OCI-LY7 (cell line): ENCODE results near the gene C16orf96. TPM values are rescaled to one million over a fixed set of nuclear protein-coding genes. Genes with fewer than 3 reads are reported as not detected.

Experiments used
- BruUV-seq: library from RNA; stranded (reverse); fragments of 400-500 nt; replicated peaks from 2 replicates; lab custom pipeline; 2021; lab: Mats Ljungman, UMichigan
- CTCF ChIA-PET: fragments of 300-600 bp; sonication (Branson Sonifier 250); formaldehyde crosslinking; loops from one replicate; lab custom pipeline; 2022; ENCODE audit warnings: antibody characterized with exemption; ENCODE audit not compliant: unreplicated experiment; lab: Charles Lee
- POLR2A ChIA-PET: fragments of 300-600 bp; sonication (Branson Sonifier 250); formaldehyde crosslinking; loops from one replicate; lab custom pipeline; 2022; ENCODE audit warnings: antibody characterized with exemption; lab: Charles Lee
- DNase-seq: peaks from one replicate; pipeline ENCODE4 v3.0.0-alpha.2; 2015; ENCODE audit warnings: low spot score
- H2AFZ ChIP-seq: fragments of 200-600 bp; sonication (generic), shearing (Covaris generic); 2 replicates; pipeline ENCODE4 v1.6.1; 2014; ENCODE audit warnings: mild to moderate bottlenecking, antibody characterized with exemption, low read length, moderate library complexity
- H3K27ac ChIP-seq: fragments of 200-600 bp; sonication (generic); 2 replicates; pipeline ENCODE4 v1.5.1; 2014; ENCODE audit warnings: mixed run types, low read depth, mild to moderate bottlenecking, moderate library complexity, low read length, inconsistent platforms; ENCODE audit not compliant: poor library complexity, severe bottlenecking
- H3K36me3 ChIP-seq: fragments of 200-600 bp; sonication (generic); 2 replicates; pipeline ENCODE4 v1.6.1; 2014; ENCODE audit warnings: mild to moderate bottlenecking, antibody characterized with exemption, low read length, moderate library complexity, mixed read lengths; ENCODE audit not compliant: insufficient read depth
- H3K4me1 ChIP-seq: fragments of 200-600 bp; sonication (generic); 2 replicates; pipeline ENCODE4 v1.5.1; 2014; ENCODE audit warnings: mild to moderate bottlenecking, low read length; ENCODE audit not compliant: insufficient read depth, poor library complexity, severe bottlenecking
- H3K4me2 ChIP-seq: fragments of 200-600 bp; sonication (generic); 2 replicates; pipeline ENCODE4 v1.6.1; 2014; ENCODE audit warnings: mild to moderate bottlenecking, low read length
- H3K4me3 ChIP-seq: fragments of 200-600 bp; sonication (generic); 2 replicates; pipeline ENCODE4 v1.5.1; 2014; ENCODE audit warnings: mild to moderate bottlenecking, low read depth, low read length; ENCODE audit not compliant: poor library complexity, severe bottlenecking
- H3K79me2 ChIP-seq: fragments of 200-600 bp; sonication (generic); 2 replicates; pipeline ENCODE4 v1.6.1; 2016; ENCODE audit warnings: low read depth, mild to moderate bottlenecking, low read length, moderate library complexity, mixed read lengths; ENCODE audit not compliant: insufficient read depth
- H3K9me2 ChIP-seq: fragments of 200-600 bp; sonication (generic); 2 replicates; pipeline ENCODE4 v1.6.1; 2016; ENCODE audit warnings: mild to moderate bottlenecking, low read length, mixed read lengths; ENCODE audit not compliant: insufficient read depth
- H3K9me3 ChIP-seq: fragments of 200-600 bp; sonication (generic); 2 replicates; pipeline ENCODE4 v1.6.1; 2014; ENCODE audit warnings: mild to moderate bottlenecking, mixed run types, low read length, mixed read lengths
- H4K20me1 ChIP-seq: fragments of 200-600 bp; sonication (generic); 2 replicates; pipeline ENCODE4 v1.6.1; 2014; ENCODE audit warnings: mild to moderate bottlenecking, antibody characterized with exemption, low read length, moderate library complexity, mixed read lengths; ENCODE audit not compliant: insufficient read depth
- CTCF ChIP-seq: fragments of 200-600 bp; sonication (generic); conservative IDR thresholded peaks from 2 replicates; pipeline ENCODE4 v1.5.1; 2014; ENCODE audit warnings: mild to moderate bottlenecking, antibody characterized with exemption, low read length, moderate library complexity, mixed read lengths
- EZH2phosphoT487 ChIP-seq: fragments of 200-600 bp; sonication (generic); IDR thresholded peaks from 2 replicates; pipeline ENCODE4 v1.6.1; 2018; ENCODE audit warnings: low read depth, borderline replicate concordance, mild to moderate bottlenecking, mixed run types, antibody characterized with exemption, low read length, moderate library complexity, mixed read lengths
- intact Hi-C: fragments of 100-400 bp; cut with micrococcal nuclease; formaldehyde crosslinking; loops from one replicate; pipeline ENCODE4 v1.10.0; 2022; ENCODE audit not compliant: unreplicated experiment
- total RNA-seq, 2 experiments: library from RNA; depleted of rRNA in 1 of 2; stranded (reverse); fragments of >200 nt in 1 of 2; shearing (Covaris generic) in 1 of 2; gene quantifications; 2 replicates each; pipeline ENCODE4 v1.2.3, GENCODE V29; 2014 to 2022

C16orf96 gene
- total RNA-seq, 2 experiments from 2014 or later: 0.13 to 0.27 TPM

DNA sequence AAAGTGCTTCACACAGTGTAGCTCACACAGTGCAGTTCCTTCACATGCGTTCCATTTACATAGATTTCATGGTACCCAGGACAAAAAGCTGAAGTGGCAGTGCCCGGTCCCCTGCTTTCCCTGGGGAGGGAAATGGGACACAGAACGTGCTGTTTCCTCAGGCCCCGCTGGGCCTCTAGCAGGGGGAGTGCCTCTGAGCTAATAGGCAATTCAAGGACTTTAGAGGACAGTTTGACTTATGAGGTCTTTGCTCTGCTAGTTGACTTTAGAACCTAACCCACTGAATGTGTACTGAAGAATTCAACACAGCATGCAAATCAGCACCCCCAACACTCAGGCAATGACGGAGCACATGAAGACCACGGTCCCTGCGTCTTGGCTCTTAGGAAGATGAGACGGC, 24.3 kb upstream of the C16orf96 start:
- Histone ChIP-seq H3K79me2 (peaks cover 5% of the 10 kb centered on the region; the same call in 1 of the 2 replicates), H3K9me3 (no peaks in the 10 kb centered on the region), H4K20me1 (no peaks in the 10 kb centered on the region), H3K27ac (no peak overlapping the region), H3K4me3 (no peak overlapping the region), H3K4me1 (peaks cover 39% of the 10 kb centered on the region), H3K9me2 (no peaks in the 10 kb centered on the region), H3K4me2 (no peak overlapping the region), H2AFZ (no peak overlapping the region), H3K36me3 (no peaks in the 10 kb centered on the region; the same call in 1 of the 2 replicates)
- no peak for TF ChIP-seq EZH2phosphoT487
- TF ChIP-seq CTCF: no peak
- BruUV-seq: no TSS peak
- intact Hi-C loops: no loop called here
- CTCF ChIA-PET: interaction anchor here (0.6 kb wide), 1 partner anchor 55 kb away, joined by 3 read pairs; the partner anchor contains the start of gene HMOX2
- DNase-seq: no peak
- POLR2A ChIA-PET: no interaction called here

GRCh38 chr16:4532238-4532637, 23.9 kb upstream of the C16orf96 start:
- Histone ChIP-seq H3K4me1 (peaks cover 37% of the 10 kb centered on the region), H2AFZ (no peak overlapping the region), H3K36me3 (no peaks in the 10 kb centered on the region; the same call in 1 of the 2 replicates), H3K4me2 (no peak overlapping the region), H3K9me3 (no peaks in the 10 kb centered on the region), H3K9me2 (no peaks in the 10 kb centered on the region), H4K20me1 (no peaks in the 10 kb centered on the region), H3K79me2 (peaks cover 5% of the 10 kb centered on the region; the same call in 1 of the 2 replicates), H3K4me3 (no peak overlapping the region), H3K27ac (no peak overlapping the region)
- ChIA-PET POLR2A (no interaction called here), CTCF (no interaction called here)
- TF ChIP-seq CTCF: no peak
- no peak for TF ChIP-seq EZH2phosphoT487
- no TSS peak for BruUV-seq
- intact Hi-C loops: no loop called here
- no peak for DNase-seq

- CTCF ChIA-PET: no interaction called here
- TF ChIP-seq CTCF: no peak
These were observed 22.6 kb upstream of the C16orf96 start for GRCh38 chr16:4533490-4533889.

More at GRCh38 chr16:4533490-4533889, 22.6 kb upstream of the C16orf96 start:
- intact Hi-C loops: no loop called here
- H3K4me1 ChIP-seq: peaks cover 32% of the 10 kb centered on the region
- POLR2A ChIA-PET: no interaction called here
- H3K36me3 ChIP-seq: no peaks in the 10 kb centered on the region; the same call in 1 of the 2 replicates
- H3K9me3 ChIP-seq: no peaks in the 10 kb centered on the region
- H3K9me2 ChIP-seq: no peaks in the 10 kb centered on the region
- H2AFZ ChIP-seq: no peak overlapping the region
- DNase-seq: no peak
- no peaks in the 10 kb centered on the region for H3K79me2 ChIP-seq
- H3K4me3 ChIP-seq: no peak overlapping the region
- BruUV-seq: no TSS peak
- H3K27ac ChIP-seq: no peak overlapping the region
- H3K4me2 ChIP-seq: no peak overlapping the region
- no peaks in the 10 kb centered on the region for H4K20me1 ChIP-seq
